GM12891 (cell line): ENCODE data around the gene SNIP1.

Source experiments
- PAX5 ChIP-seq: IDR thresholded peaks from 2 replicates; pipeline ENCODE4 v1.6.1; 2011; ENCODE audit warnings: low read length, moderate library complexity, mild to moderate bottlenecking; ENCODE audit not compliant: insufficient read depth, severe bottlenecking
- POLR2A ChIP-seq: IDR thresholded peaks from 2 replicates; pipeline ENCODE4 v1.6.1; 2011; ENCODE audit warnings: low read depth, low read length, control low read depth
- POLR2AphosphoS5 ChIP-seq: IDR thresholded peaks from 2 replicates; pipeline ENCODE4 v1.6.1; 2011; ENCODE audit warnings: low read depth, low read length, control low read depth
- TAF1 ChIP-seq: IDR thresholded peaks from 2 replicates; pipeline ENCODE4 v1.6.1; 2011; ENCODE audit warnings: low read depth, low read length, control low read depth

GRCh38 chr1:37513795-37514349 lies 40.2 kb downstream of the SNIP1 start:
- TF ChIP-seq POLR2AphosphoS5 (no peak), POLR2A (no peak; the same call in 1 of the 2 replicates), PAX5 (no peak), TAF1 (no peak)
